CD14-positive monocyte (primary cell): ENCODE data around the gene CCDC34. TPM values are rescaled to one million over a fixed set of nuclear protein-coding genes. Genes with fewer than 3 reads are reported as not detected.
"Not testable (repeated sequence)": the region's sequence is repeated elsewhere in the genome, so short reads cannot be mapped to it uniquely, and the experiment has no call there.

Experiments
- DNase-seq, 3 donors: peaks; one replicate each; pipeline ENCODE4 v3.0.0-alpha.2; 2011 to 2022
- H2AFZ ChIP-seq: 2 replicates; pipeline ENCODE4 v1.6.0; 2012; ENCODE audit warnings: mild to moderate bottlenecking, low read depth, low read length, inconsistent platforms; ENCODE audit not compliant: insufficient read depth, poor library complexity, severe bottlenecking
- H3K27ac ChIP-seq, 2 donors: 1 replicate in 1 of 2; 2 replicates in 1 of 2; pipeline ENCODE4 v1.5.1; 2012 to 2013; ENCODE audit warnings: low read length in 2 of 2, control low read depth in 1 of 2, inconsistent platforms in 1 of 2, low read depth in 1 of 2, mild to moderate bottlenecking in 1 of 2
- H3K27me3 ChIP-seq, 2 donors: one replicate each; pipeline versions ENCODE4 v1.6.0 to v1.6.1; 2011 to 2013; ENCODE audit warnings: low read length in 2 of 2; ENCODE audit not compliant: control insufficient read depth in 2 of 2, insufficient read depth in 2 of 2
- H3K36me3 ChIP-seq, 2 donors: replicated peaks in 1 of 2; 1 replicate in 1 of 2; 2 replicates in 1 of 2; pipeline versions ENCODE4 v1.5.1 to v1.6.1; 2012 to 2013; ENCODE audit warnings: low read length in 2 of 2, control low read depth in 1 of 2, inconsistent platforms in 1 of 2, mild to moderate bottlenecking in 1 of 2; ENCODE audit not compliant: insufficient read depth in 2 of 2, control insufficient read depth in 1 of 2
- H3K4me1 ChIP-seq, 2 donors: 1 replicate in 1 of 2; 2 replicates in 1 of 2; pipeline versions ENCODE4 v1.5.1 to v1.6.1; 2012 to 2013; ENCODE audit warnings: low read length in 2 of 2, control low read depth in 1 of 2, inconsistent platforms in 1 of 2, mild to moderate bottlenecking in 1 of 2, moderate library complexity in 1 of 2; ENCODE audit not compliant: insufficient read depth in 2 of 2, control insufficient read depth in 1 of 2
- H3K4me2 ChIP-seq: replicated peaks from 2 replicates; pipeline ENCODE3; 2012; ENCODE audit warnings: low read length, moderate library complexity, mild to moderate bottlenecking; ENCODE audit not compliant: poor library complexity, severe bottlenecking; ENCODE audit errors: extremely low read depth
- H3K4me3 ChIP-seq, 3 experiments: fragments of 200-600 bp in 1 of 3; sonication (generic) in 1 of 3; replicated peaks in 1 of 3; 1 replicate in 2 of 3; 2 replicates in 1 of 3; pipeline ENCODE4 v1.5.1; 2011 to 2013; ENCODE audit warnings: low read length in 3 of 3, mild to moderate bottlenecking in 3 of 3, control low read depth in 2 of 3, low read depth in 2 of 3, inconsistent platforms in 1 of 3, moderate library complexity in 1 of 3
- H3K79me2 ChIP-seq: 2 replicates; pipeline ENCODE4 v1.6.0; 2012; ENCODE audit warnings: mild to moderate bottlenecking, control low read depth, inconsistent platforms, low read length, moderate library complexity; ENCODE audit not compliant: insufficient read depth
- H3K9ac ChIP-seq: 2 replicates; pipeline ENCODE4 v1.6.0; 2017; ENCODE audit warnings: low read length, mild to moderate bottlenecking; ENCODE audit not compliant: insufficient read depth, poor library complexity, severe bottlenecking
- H3K9me3 ChIP-seq, 2 donors: replicated peaks in 1 of 2; 1 replicate in 1 of 2; 2 replicates in 1 of 2; pipeline versions ENCODE4 v1.5.1 to v1.6.1; 2012 to 2013; ENCODE audit warnings: low read length in 2 of 2, control low read depth in 1 of 2; ENCODE audit not compliant: control insufficient read depth in 1 of 2, insufficient read depth in 1 of 2
- H4K20me1 ChIP-seq: 2 replicates; pipeline ENCODE4 v1.6.0; 2012; ENCODE audit warnings: mild to moderate bottlenecking, low read length, control low read depth, moderate library complexity; ENCODE audit not compliant: insufficient read depth
- H3K27ac Mint-ChIP-seq, 7 donors: one replicate each; pipeline ENCODE4 v1.8.0; 2020; ENCODE audit warnings: mild to moderate bottlenecking in 7 of 7, mixed read lengths in 7 of 7, moderate library complexity in 6 of 7, inconsistent platforms in 2 of 7
- H3K27me3 Mint-ChIP-seq, 3 donors: one replicate each; pipeline ENCODE4 v1.8.0; 2021 to 2022; ENCODE audit warnings: low read depth in 3 of 3, mild to moderate bottlenecking in 3 of 3, mixed read lengths in 3 of 3, moderate library complexity in 3 of 3, inconsistent platforms in 1 of 3
- H3K36me3 Mint-ChIP-seq, 2 donors: one replicate each; pipeline ENCODE4 v1.8.0; 2020; ENCODE audit warnings: mixed read lengths in 2 of 2, inconsistent platforms in 1 of 2, mild to moderate bottlenecking in 1 of 2
- H3K4me1 Mint-ChIP-seq: one replicate; pipeline ENCODE4 v1.8.0; 2020; ENCODE audit warnings: mild to moderate bottlenecking, mixed read lengths
- H3K4me3 Mint-ChIP-seq, 2 donors: one replicate each; pipeline ENCODE4 v1.8.0; 2020; ENCODE audit warnings: mild to moderate bottlenecking in 2 of 2, mixed read lengths in 2 of 2, moderate library complexity in 1 of 2
- H3K9me3 Mint-ChIP-seq, 7 donors: one replicate each; pipeline ENCODE4 v1.8.0; 2020 to 2022; ENCODE audit warnings: mixed read lengths in 7 of 7, mild to moderate bottlenecking in 6 of 7, moderate library complexity in 6 of 7, inconsistent platforms in 2 of 7
- CTCF ChIP-seq: fragments of 200-600 bp; IDR thresholded peaks from one replicate; pipeline ENCODE4 v1.8.0; 2022; ENCODE audit warnings: antibody characterized with exemption, mild to moderate bottlenecking
- WGBS: methylation state at CpG from one replicate; pipeline ENCODE4 v1.1.5; 2013; ENCODE audit warnings: missing lambda C conversion rate; ENCODE audit not compliant: insufficient coverage; 5-methylcytosine and 5-hydroxymethylcytosine counted together
- intact Hi-C, 2 donors: fragments of 100-400 bp; cut with micrococcal nuclease; formaldehyde crosslinking; loops; one replicate each; pipeline versions ENCODE4 v1.15.0 to v1.15.1; 2023
- polyA plus RNA-seq, 3 donors: library from polyadenylated mRNA; depleted of rRNA in 1 of 3; unstranded in 2 of 3; stranded (reverse) in 1 of 3; fragments of 300-500 nt in 2 of 3; fragments of >200 nt in 1 of 3; fragmentation: Illumina TruSeq in 2 of 3; gene quantifications; 1 replicate in 2 of 3; 2 replicates in 1 of 3; pipeline ENCODE4 v1.2.3, GENCODE V29; 2012 to 2021

The CCDC34 gene
- polyA plus RNA-seq, 3 donors, result 0.08 to 0.11 (median 0.11) TPM

- H3K4me3 Mint-ChIP-seq, result no peak overlapping the region
- Histone ChIP-seq H3K4me1 (no peaks in the 10 kb centered on the region), H3K27me3 (no peaks in the 10 kb centered on the region), H3K27ac (no peak overlapping the region), H3K4me2 (no peak overlapping the region), H3K36me3 (no peaks in the 10 kb centered on the region), H3K79me2 (no peaks in the 10 kb centered on the region), H3K9me3 (no peaks in the 10 kb centered on the region), H3K4me3 (no peak overlapping the region), H2AFZ (no peak overlapping the region), H3K9ac (no peak overlapping the region), H4K20me1 (no peaks in the 10 kb centered on the region)
- intact Hi-C loops, result no loop called here
- no peak for DNase-seq
- no peaks in the 10 kb centered on the region for H3K4me1 Mint-ChIP-seq
- H3K27ac Mint-ChIP-seq, result no peak overlapping the region
- WGBS, result no CpG with 5 or more reads among the region's 4 CpGs
- no peak for TF ChIP-seq CTCF
- peaks cover 0 to 2% (median 0%) of the 10 kb centered on the region in 3 donors for H3K27me3 Mint-ChIP-seq
- H3K9me3 Mint-ChIP-seq, result peaks cover 2 to 7% (median 4%) of the 10 kb centered on the region in 7 donors
- H3K36me3 Mint-ChIP-seq, result peaks cover 0 to 5% of the 10 kb centered on the region in 2 donors
These were observed 33.0 kb downstream of the CCDC34 start for GRCh38 chr11:27329867-27330632.

- WGBS, result no CpG with 5 or more reads among the region's 5 CpGs
- no peaks in the 10 kb centered on the region for H3K9me3 ChIP-seq
- no peak for DNase-seq
- H3K4me3 ChIP-seq, result no peak overlapping the region
- H3K79me2 ChIP-seq, result no peaks in the 10 kb centered on the region
- Mint-ChIP-seq H3K27me3 (peaks cover 0 to 2% (median 0%) of the 10 kb centered on the region in 3 donors), H3K27ac (no peak overlapping the region), H3K9me3 (peaks cover 2 to 7% (median 5%) of the 10 kb centered on the region in 7 donors), H3K4me1 (no peaks in the 10 kb centered on the region), H3K36me3 (peaks cover 0 to 5% of the 10 kb centered on the region in 2 donors), H3K4me3 (no peak overlapping the region)
- H4K20me1 ChIP-seq, result no peaks in the 10 kb centered on the region
- H3K4me2 ChIP-seq, result no peak overlapping the region
- TF ChIP-seq CTCF, result no peak
- H3K36me3 ChIP-seq, result no peaks in the 10 kb centered on the region
- no peak overlapping the region for H3K9ac ChIP-seq
- no peaks in the 10 kb centered on the region for H3K27me3 ChIP-seq
- no peaks in the 10 kb centered on the region for H3K4me1 ChIP-seq
- intact Hi-C loops, result no loop called here
- no peak overlapping the region for H2AFZ ChIP-seq
- no peak overlapping the region for H3K27ac ChIP-seq
These were observed 34.4 kb downstream of the CCDC34 start for GRCh38 chr11:27328614-27329013.

GRCh38 chr11:27327064-27327463 lies 36.0 kb downstream of the CCDC34 start:
- WGBS, result no CpG with 5 or more reads among the region's 2 CpGs
- H3K36me3 Mint-ChIP-seq, result not testable (repeated sequence)

More at GRCh38 chr11:27327064-27327463, 36.0 kb downstream of the CCDC34 start:
- H3K27me3 ChIP-seq, H3K9me3 ChIP-seq, H3K4me1 Mint-ChIP-seq, H3K36me3 ChIP-seq, H3K27ac ChIP-seq, H3K4me1 ChIP-seq, H2AFZ ChIP-seq, H3K4me3 ChIP-seq, intact Hi-C loops, DNase-seq, H3K27me3 Mint-ChIP-seq, H4K20me1 ChIP-seq, H3K4me2 ChIP-seq, H3K79me2 ChIP-seq, H3K27ac Mint-ChIP-seq, H3K4me3 Mint-ChIP-seq, H3K9ac ChIP-seq: not testable (repeated sequence)
- peaks cover 5 to 13% (median 7%) of the 10 kb centered on the region in 7 donors for H3K9me3 Mint-ChIP-seq
